Measurements from ENCODE around the gene EXOC6B.

GRCh38 chr2:72781480-72781879 is 44.4 kb downstream of the EXOC6B start:
- TF ChIP-seq POLR2A (IDR thresholded peaks at IDR 0.05; ENCODE audit: low read depth, low read length) (no peak), POLR2AphosphoS5 (IDR thresholded peaks at IDR 0.05; ENCODE audit: low read depth, low read length) (no peak), TAF1 (IDR thresholded peaks at IDR 0.05; ENCODE audit: low read depth, low read length) (no peak), PAX5 (IDR thresholded peaks at IDR 0.05; ENCODE audit: insufficient read depth, low read length, severe bottlenecking) (no peak)

All from GM12891 (cell line).